ENCODE results near the gene SYNE1. TPM values are rescaled to one million over a fixed set of nuclear protein-coding genes. Genes with fewer than 3 reads are reported as not detected.

Gene SYNE1
- total RNA-seq = 190 TPM

GRCh38 chr6:152637296-152638047, at the start of gene SYNE1:
TSS of gene SYNE1 (minus strand) at chr6:152637362. CDS start at chr6:152628331, 9,031 bp downstream.

Small RNAs within 50 kb of the gene (small RNA-seq; reads per million reads assigned to genes)
- gene RNA5SP223 = not detected

Other genes with a start within 250 kb of the SYNE1 start
- 4.4 TPM for gene MYCT1, start 60.5 kb upstream of the SYNE1 start, total RNA-seq
- 3.0 TPM for gene VIP, start 113.4 kb upstream of the SYNE1 start, total RNA-seq

Measured in diencephalon (tissue), 1 donor.